ENCODE measurements around the gene ALS2CL.

Gene ALS2CL

GRCh38 chr3:46664971-46665762 is 28.3 kb downstream of the ALS2CL start:
- Histone ChIP-seq H3K4me2 (ENCODE audit: low read length) (no peak overlapping the region), H3K4me1 (ENCODE audit: control insufficient read depth, insufficient read depth, low read length) (peaks cover 16% of the 10 kb centered on the region), H3K27me3 (ENCODE audit: control insufficient read depth, insufficient read depth, low read length) (peaks cover 36% of the 10 kb centered on the region), H3K36me3 (ENCODE audit: insufficient read depth, low read length) (no peaks in the 10 kb centered on the region), H3K4me3 (ENCODE audit: low read length) (no peak overlapping the region), H3K9ac (ENCODE audit: low read depth, low read length) (no peak overlapping the region), H3K9me3 (replicated peaks; ENCODE audit: low read length) (no peaks in the 10 kb centered on the region)

GRCh38 chr3:46664188-46664970 is 29.1 kb downstream of the ALS2CL start:
- Histone ChIP-seq H3K4me3 (ENCODE audit: low read length) (no peak overlapping the region), H3K9me3 (replicated peaks; ENCODE audit: low read length) (no peaks in the 10 kb centered on the region), H3K27me3 (ENCODE audit: control insufficient read depth, insufficient read depth, low read length) (peaks cover 43% of the 10 kb centered on the region), H3K9ac (ENCODE audit: low read depth, low read length) (no peak overlapping the region), H3K4me2 (ENCODE audit: low read length) (no peak overlapping the region), H3K4me1 (ENCODE audit: control insufficient read depth, insufficient read depth, low read length) (peaks cover 16% of the 10 kb centered on the region), H3K36me3 (ENCODE audit: insufficient read depth, low read length) (no peaks in the 10 kb centered on the region)

GRCh38 chr3:46663591-46664135 is 29.8 kb downstream of the ALS2CL start:
- no peak overlapping the region for H3K4me3 ChIP-seq (ENCODE audit: low read length)
- no peaks in the 10 kb centered on the region for H3K36me3 ChIP-seq (ENCODE audit: insufficient read depth, low read length)
- peaks cover 16% of the 10 kb centered on the region for H3K4me1 ChIP-seq (ENCODE audit: control insufficient read depth, insufficient read depth, low read length)
- H3K9me3 ChIP-seq (replicated peaks; ENCODE audit: low read length), result no peaks in the 10 kb centered on the region
- no peak overlapping the region for H3K9ac ChIP-seq (ENCODE audit: low read depth, low read length)
- peaks cover 48% of the 10 kb centered on the region for H3K27me3 ChIP-seq (ENCODE audit: control insufficient read depth, insufficient read depth, low read length)
- peak overlapping the region; percentile 54 for H3K4me2 ChIP-seq (ENCODE audit: low read length)

GRCh38 chr3:46662771-46663551 is 30.5 kb downstream of the ALS2CL start:
- peak overlapping the region; percentile 33 for H3K4me3 ChIP-seq (ENCODE audit: low read length)
- peaks cover 16% of the 10 kb centered on the region for H3K4me1 ChIP-seq (ENCODE audit: control insufficient read depth, insufficient read depth, low read length)
- H3K27me3 ChIP-seq (ENCODE audit: control insufficient read depth, insufficient read depth, low read length), result peaks cover 44% of the 10 kb centered on the region
- H3K9me3 ChIP-seq (replicated peaks; ENCODE audit: low read length), result no peaks in the 10 kb centered on the region
- peak overlapping the region; percentile 54 for H3K4me2 ChIP-seq (ENCODE audit: low read length)
- H3K36me3 ChIP-seq (ENCODE audit: insufficient read depth, low read length), result no peaks in the 10 kb centered on the region
- H3K9ac ChIP-seq (ENCODE audit: low read depth, low read length), result no peak overlapping the region

GRCh38 chr3:46661776-46662766 is 31.4 kb downstream of the ALS2CL start:
- no peak overlapping the region for H3K4me3 ChIP-seq (ENCODE audit: low read length)
- peaks cover 40% of the 10 kb centered on the region for H3K27me3 ChIP-seq (ENCODE audit: control insufficient read depth, insufficient read depth, low read length)
- peak overlapping the region; percentile 54 for H3K4me2 ChIP-seq (ENCODE audit: low read length)
- H3K4me1 ChIP-seq (ENCODE audit: control insufficient read depth, insufficient read depth, low read length), result peaks cover 16% of the 10 kb centered on the region
- no peaks in the 10 kb centered on the region for H3K9me3 ChIP-seq (replicated peaks; ENCODE audit: low read length)
- no peaks in the 10 kb centered on the region for H3K36me3 ChIP-seq (ENCODE audit: insufficient read depth, low read length)
- no peak overlapping the region for H3K9ac ChIP-seq (ENCODE audit: low read depth, low read length)

- H3K36me3 ChIP-seq (ENCODE audit: insufficient read depth, low read length), result no peaks in the 10 kb centered on the region
- no peak overlapping the region for H3K4me3 ChIP-seq (ENCODE audit: low read length)
- peaks cover 16% of the 10 kb centered on the region for H3K4me1 ChIP-seq (ENCODE audit: control insufficient read depth, insufficient read depth, low read length)
- peaks cover 40% of the 10 kb centered on the region for H3K27me3 ChIP-seq (ENCODE audit: control insufficient read depth, insufficient read depth, low read length)
- no peak overlapping the region for H3K4me2 ChIP-seq (ENCODE audit: low read length)
- H3K9ac ChIP-seq (ENCODE audit: low read depth, low read length), result no peak overlapping the region
- H3K9me3 ChIP-seq (replicated peaks; ENCODE audit: low read length), result no peaks in the 10 kb centered on the region
Measured at GRCh38 chr3:46660543-46661523, 32.6 kb downstream of the ALS2CL start.

GRCh38 chr3:46660003-46660402 is 33.5 kb downstream of the ALS2CL start:
- Histone ChIP-seq H3K4me1 (ENCODE audit: control insufficient read depth, insufficient read depth, low read length) (peaks cover 16% of the 10 kb centered on the region), H3K27me3 (ENCODE audit: control insufficient read depth, insufficient read depth, low read length) (peaks cover 44% of the 10 kb centered on the region), H3K9ac (ENCODE audit: low read depth, low read length) (no peak overlapping the region)

GRCh38 chr3:46659285-46659684 is 34.2 kb downstream of the ALS2CL start:
- H3K27me3 ChIP-seq (ENCODE audit: control insufficient read depth, insufficient read depth, low read length), result peaks cover 47% of the 10 kb centered on the region
- H3K36me3 ChIP-seq (ENCODE audit: insufficient read depth, low read length), result no peaks in the 10 kb centered on the region
- H3K9ac ChIP-seq (ENCODE audit: low read depth, low read length), result no peak overlapping the region
- H3K4me3 ChIP-seq (ENCODE audit: low read length), result no peak overlapping the region
- no peaks in the 10 kb centered on the region for H3K9me3 ChIP-seq (replicated peaks; ENCODE audit: low read length)
- H3K4me1 ChIP-seq (ENCODE audit: control insufficient read depth, insufficient read depth, low read length), result peaks cover 16% of the 10 kb centered on the region
- H3K4me2 ChIP-seq (ENCODE audit: low read length), result no peak overlapping the region

More at GRCh38 chr3:46660003-46660402, 33.5 kb downstream of the ALS2CL start:
- Histone ChIP-seq H3K36me3 (ENCODE audit: insufficient read depth, low read length) (no peaks in the 10 kb centered on the region), H3K4me3 (ENCODE audit: low read length) (no peak overlapping the region), H3K9me3 (replicated peaks; ENCODE audit: low read length) (no peaks in the 10 kb centered on the region), H3K4me2 (ENCODE audit: low read length) (no peak overlapping the region)

GRCh38 chr3:46656778-46657556 is 36.5 kb downstream of the ALS2CL start:
- peaks cover 38% of the 10 kb centered on the region for H3K27me3 ChIP-seq (ENCODE audit: control insufficient read depth, insufficient read depth, low read length)
- no peak overlapping the region for H3K4me2 ChIP-seq (ENCODE audit: low read length)
- no peak overlapping the region for H3K4me3 ChIP-seq (ENCODE audit: low read length)
- H3K36me3 ChIP-seq (ENCODE audit: insufficient read depth, low read length), result no peaks in the 10 kb centered on the region
- H3K4me1 ChIP-seq (ENCODE audit: control insufficient read depth, insufficient read depth, low read length), result no peaks in the 10 kb centered on the region
- H3K9me3 ChIP-seq (replicated peaks; ENCODE audit: low read length), result no peaks in the 10 kb centered on the region
- no peak overlapping the region for H3K9ac ChIP-seq (ENCODE audit: low read depth, low read length)

All from skeletal muscle satellite cell (primary cell).